Esophagus squamous epithelium (tissue), 4 donors: Measurements from ENCODE around the gene MAPRE2.

Source experiments
- POLR2A ChIP-seq, 4 donors: fragments of 450-650 bp; IDR thresholded peaks; one replicate each; pipeline ENCODE4 v1.6.1; 2017; ENCODE audit warnings: antibody characterized with exemption in 4 of 4, mild to moderate bottlenecking in 4 of 4, moderate library complexity in 3 of 4
- TF ChIP-seq, protein P1 (sequence below), 6 experiments: fragments of 450-650 bp in 4 of 6; fragments of 200-600 bp in 2 of 6; sonication (generic) in 2 of 6; IDR thresholded peaks; one replicate each; pipeline ENCODE4 v1.5.1; 2016 to 2019; ENCODE audit warnings: antibody characterized with exemption in 6 of 6, mild to moderate bottlenecking in 4 of 6, moderate library complexity in 4 of 6

- TF ChIP-seq, protein P1, sequence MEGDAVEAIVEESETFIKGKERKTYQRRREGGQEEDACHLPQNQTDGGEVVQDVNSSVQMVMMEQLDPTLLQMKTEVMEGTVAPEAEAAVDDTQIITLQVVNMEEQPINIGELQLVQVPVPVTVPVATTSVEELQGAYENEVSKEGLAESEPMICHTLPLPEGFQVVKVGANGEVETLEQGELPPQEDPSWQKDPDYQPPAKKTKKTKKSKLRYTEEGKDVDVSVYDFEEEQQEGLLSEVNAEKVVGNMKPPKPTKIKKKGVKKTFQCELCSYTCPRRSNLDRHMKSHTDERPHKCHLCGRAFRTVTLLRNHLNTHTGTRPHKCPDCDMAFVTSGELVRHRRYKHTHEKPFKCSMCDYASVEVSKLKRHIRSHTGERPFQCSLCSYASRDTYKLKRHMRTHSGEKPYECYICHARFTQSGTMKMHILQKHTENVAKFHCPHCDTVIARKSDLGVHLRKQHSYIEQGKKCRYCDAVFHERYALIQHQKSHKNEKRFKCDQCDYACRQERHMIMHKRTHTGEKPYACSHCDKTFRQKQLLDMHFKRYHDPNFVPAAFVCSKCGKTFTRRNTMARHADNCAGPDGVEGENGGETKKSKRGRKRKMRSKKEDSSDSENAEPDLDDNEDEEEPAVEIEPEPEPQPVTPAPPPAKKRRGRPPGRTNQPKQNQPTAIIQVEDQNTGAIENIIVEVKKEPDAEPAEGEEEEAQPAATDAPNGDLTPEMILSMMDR (IDR thresholded peaks at IDR 0.05): no peak
- no peak for TF ChIP-seq POLR2A (IDR thresholded peaks at IDR 0.05)
Observed at GRCh38 chr18:35134190-35134730, 93.0 kb downstream of the MAPRE2 start.
